ENCODE results near the gene RHEBL1. TPM values are rescaled to one million over a fixed set of nuclear protein-coding genes. Genes with fewer than 3 reads are reported as not detected.

Gene RHEBL1
- total and polyA plus RNA-seq, 2 of the 8 experiments (the other 6 are each of a cell fraction or from before 2014, with no cell fraction given): 7.5 to 9.4 TPM

GRCh38 chr12:49041036-49041880 lies 28.5 kb downstream of the RHEBL1 start (continued):
- TF ChIP-seq HDAC6 (IDR thresholded peaks at IDR 0.05; ENCODE audit: low read depth, low read length) (no peak), GTF2F1 (IDR thresholded peaks at IDR 0.05; ENCODE audit: borderline replicate concordance, low read depth, low read length) (no peak), GABPA (IDR thresholded peaks at IDR 0.05; ENCODE audit: borderline replicate concordance, insufficient read depth, low read length) (no peak), TEAD4 (IDR thresholded peaks at IDR 0.05; ENCODE audit: low read depth, low read length) (no peak), ATF2 (IDR thresholded peaks at IDR 0.05; ENCODE audit: low read length) (no peak), E2F6 (IDR thresholded peaks at IDR 0.05) (no peak), TAF1 (IDR thresholded peaks at IDR 0.05; ENCODE audit: low read depth, low read length) (no peak)

Data from H1 (cell line).